Measurements from ENCODE around the gene C16orf95. TPM values are rescaled to one million over a fixed set of nuclear protein-coding genes. Genes with fewer than 3 reads are reported as not detected.

Gene C16orf95
- total RNA-seq, 6 experiments from 2014 or later, result 1.7 to 5.5 (median 3.9) TPM

DNA sequence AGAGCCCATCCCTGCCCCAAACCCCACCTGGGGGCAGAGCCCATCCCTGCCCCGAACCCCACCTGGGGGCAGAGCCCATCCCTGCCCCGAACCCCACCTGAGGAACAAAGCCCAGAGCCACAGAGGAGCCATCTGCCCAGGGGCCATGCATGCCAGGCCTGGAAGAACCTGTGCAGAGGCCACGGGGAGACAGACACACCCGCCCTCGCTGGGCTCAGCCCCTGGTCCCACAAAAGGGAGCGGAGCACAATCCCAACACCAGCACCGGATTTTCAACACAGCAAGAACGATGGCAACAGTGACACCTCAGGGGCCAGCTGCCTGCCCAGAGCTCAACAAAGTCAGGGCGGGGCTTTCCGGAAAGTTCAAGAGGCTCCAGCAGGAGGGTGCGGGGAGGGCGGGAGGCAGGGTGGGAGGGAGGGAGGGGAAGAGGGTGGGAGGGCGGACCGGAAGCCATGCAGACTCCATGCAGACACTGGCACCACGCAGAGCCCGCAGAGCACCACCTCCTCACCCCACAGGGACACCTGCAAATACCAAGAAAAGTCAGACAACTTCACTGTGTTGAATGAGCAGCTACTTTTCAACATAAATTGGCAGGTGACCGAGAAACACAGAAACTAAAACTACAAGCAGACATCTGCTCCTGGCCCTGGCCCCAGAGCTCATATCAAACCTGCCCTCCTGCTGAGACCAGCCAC, 27.9 kb upstream of the C16orf95 start:
- 52% methylated on average over 8 of the region's 17 CpGs for WGBS (ENCODE audit: insufficient coverage, low coverage, low lambda C conversion rate, missing lambda C conversion rate)
- ATAC-seq (no peak), DNase-seq (no peak)
- H3K9me3 ChIP-seq, result no peaks in the 10 kb centered on the region
- intact Hi-C loops (cut with DNase I), result no loop called here
- no peaks in the 10 kb centered on the region for H3K4me1 ChIP-seq
- peaks cover 0 to 72% (median 20%) of the 10 kb centered on the region in 4 donors for H3K36me3 ChIP-seq
- H3K27ac ChIP-seq, result no peak overlapping the region
- no peak overlapping the region for H3K4me3 ChIP-seq
- TF ChIP-seq, protein P1, sequence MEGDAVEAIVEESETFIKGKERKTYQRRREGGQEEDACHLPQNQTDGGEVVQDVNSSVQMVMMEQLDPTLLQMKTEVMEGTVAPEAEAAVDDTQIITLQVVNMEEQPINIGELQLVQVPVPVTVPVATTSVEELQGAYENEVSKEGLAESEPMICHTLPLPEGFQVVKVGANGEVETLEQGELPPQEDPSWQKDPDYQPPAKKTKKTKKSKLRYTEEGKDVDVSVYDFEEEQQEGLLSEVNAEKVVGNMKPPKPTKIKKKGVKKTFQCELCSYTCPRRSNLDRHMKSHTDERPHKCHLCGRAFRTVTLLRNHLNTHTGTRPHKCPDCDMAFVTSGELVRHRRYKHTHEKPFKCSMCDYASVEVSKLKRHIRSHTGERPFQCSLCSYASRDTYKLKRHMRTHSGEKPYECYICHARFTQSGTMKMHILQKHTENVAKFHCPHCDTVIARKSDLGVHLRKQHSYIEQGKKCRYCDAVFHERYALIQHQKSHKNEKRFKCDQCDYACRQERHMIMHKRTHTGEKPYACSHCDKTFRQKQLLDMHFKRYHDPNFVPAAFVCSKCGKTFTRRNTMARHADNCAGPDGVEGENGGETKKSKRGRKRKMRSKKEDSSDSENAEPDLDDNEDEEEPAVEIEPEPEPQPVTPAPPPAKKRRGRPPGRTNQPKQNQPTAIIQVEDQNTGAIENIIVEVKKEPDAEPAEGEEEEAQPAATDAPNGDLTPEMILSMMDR (IDR thresholded peaks at IDR 0.05), result no peak
- TF ChIP-seq POLR2A (IDR thresholded peaks at IDR 0.05), result no peak
- H3K27me3 ChIP-seq, result no peaks in the 10 kb centered on the region

DNA sequence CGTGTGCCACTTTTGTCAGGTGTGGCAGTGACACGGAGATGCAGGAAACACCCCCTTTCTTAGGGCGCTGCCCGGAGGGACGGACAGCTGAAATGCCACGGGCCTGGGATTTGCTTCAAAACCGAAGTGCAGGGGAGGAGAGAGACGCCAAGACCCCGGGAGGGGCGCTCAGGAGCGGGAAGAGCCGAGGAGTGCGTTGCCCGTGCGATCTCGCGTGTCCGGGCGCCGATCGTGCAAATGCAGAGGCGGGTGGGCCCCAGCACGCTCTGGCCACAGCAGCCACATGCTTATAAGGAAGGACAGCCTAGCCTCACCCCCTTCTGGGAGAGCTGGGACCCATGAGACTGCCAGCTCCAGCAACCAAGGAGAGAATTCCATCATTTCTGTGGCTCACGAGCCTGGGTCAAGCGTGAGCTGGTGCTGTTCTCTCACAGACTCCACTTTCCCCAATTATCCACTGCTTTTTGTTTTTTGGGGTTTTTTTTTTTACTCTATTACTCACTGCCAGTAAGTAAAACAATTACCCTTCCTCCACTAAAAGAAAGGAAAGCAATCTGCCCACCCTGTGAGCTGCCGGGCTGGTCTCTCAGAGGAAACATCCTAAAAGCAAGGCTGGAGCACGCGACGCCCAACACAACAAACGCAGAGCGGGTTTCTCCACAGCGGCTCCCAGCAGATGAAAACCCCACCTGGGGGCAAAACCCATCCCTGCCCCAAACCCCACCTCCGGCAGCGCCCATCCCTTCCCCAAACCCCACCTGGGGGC, 27.2 kb upstream of the C16orf95 start:
- Histone ChIP-seq H3K4me3 (no peak overlapping the region), H3K36me3 (peaks cover 0 to 76% (median 23%) of the 10 kb centered on the region in 4 donors), H3K27ac (no peak overlapping the region), H3K9me3 (no peaks in the 10 kb centered on the region), H3K4me1 (no peaks in the 10 kb centered on the region), H3K27me3 (no peaks in the 10 kb centered on the region)
- 92% methylated on average over 4 of the region's 34 CpGs for WGBS (ENCODE audit: insufficient coverage, low coverage, low lambda C conversion rate, missing lambda C conversion rate)
- ATAC-seq (no peak), DNase-seq (no peak)
- TF ChIP-seq, protein P1 (IDR thresholded peaks at IDR 0.05), result no peak
- TF ChIP-seq POLR2A (IDR thresholded peaks at IDR 0.05), result no peak
- intact Hi-C loops (cut with DNase I), result no loop called here

DNA sequence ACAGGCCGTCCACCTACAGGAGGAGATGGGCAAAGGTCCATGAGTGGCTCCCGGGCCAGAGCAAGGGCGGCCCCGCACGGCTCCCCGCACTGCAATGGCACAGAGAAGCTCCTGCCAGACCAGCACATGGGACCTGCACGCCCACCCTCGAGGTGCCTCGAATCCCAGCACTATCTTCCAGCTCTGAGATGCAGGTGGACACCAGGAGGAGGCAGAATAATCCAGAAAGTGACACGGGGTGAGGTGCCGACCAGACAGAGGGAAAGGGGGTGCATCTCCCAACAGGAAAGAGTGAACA, 26.5 kb upstream of the C16orf95 start:
- H3K27ac ChIP-seq, result no peak overlapping the region
- no peaks in the 10 kb centered on the region for H3K4me1 ChIP-seq
- WGBS (ENCODE audit: insufficient coverage, low coverage, low lambda C conversion rate, missing lambda C conversion rate), result no CpG with 5 or more reads among the region's 11 CpGs
- no peaks in the 10 kb centered on the region for H3K27me3 ChIP-seq
- H3K9me3 ChIP-seq, result no peaks in the 10 kb centered on the region
- ATAC-seq (peak in 1 of 4 donors; percentile 5), DNase-seq (no peak)
- TF ChIP-seq POLR2A (IDR thresholded peaks at IDR 0.05), result no peak
- TF ChIP-seq, protein P1 (IDR thresholded peaks at IDR 0.05), result no peak
- no peak overlapping the region for H3K4me3 ChIP-seq
- H3K36me3 ChIP-seq, result peaks cover 0 to 77% (median 26%) of the 10 kb centered on the region in 4 donors
- intact Hi-C loops (cut with DNase I), result no loop called here

DNA sequence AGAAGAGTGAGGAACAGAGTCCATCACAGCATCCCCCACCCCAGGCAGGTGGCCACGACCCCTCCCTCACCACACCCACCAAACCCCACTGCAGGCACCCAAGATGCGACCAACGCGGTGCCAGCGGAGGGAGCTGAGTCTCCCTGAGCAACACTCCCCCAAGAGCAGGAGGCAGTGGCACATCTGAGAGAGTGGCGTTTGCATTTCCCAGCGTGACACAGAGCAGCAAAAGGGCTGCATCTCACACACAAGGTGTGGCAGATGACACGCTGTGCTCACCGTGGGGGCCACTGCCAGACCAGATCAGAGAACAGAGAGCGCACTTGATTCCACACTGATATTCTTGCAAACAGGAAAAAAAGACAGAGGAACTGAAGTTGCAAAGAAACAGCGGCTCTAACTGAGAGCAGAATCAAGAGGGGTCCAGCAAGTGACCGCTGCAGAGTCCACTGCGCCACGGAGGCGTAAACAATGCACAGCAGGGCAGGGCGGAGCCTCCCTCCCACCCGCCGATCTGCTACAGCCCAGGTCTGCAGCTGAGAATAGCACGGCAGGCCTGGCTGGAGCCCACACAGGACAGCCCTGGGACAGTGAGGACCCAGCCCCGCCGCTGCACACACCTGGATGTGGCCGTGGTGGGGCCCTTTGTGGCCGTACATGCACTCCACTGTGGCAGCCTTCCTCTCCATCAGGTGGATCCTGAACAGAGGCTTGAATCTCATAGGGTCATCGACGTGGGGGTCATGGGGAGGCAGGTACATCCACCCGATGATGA, 26.0 kb upstream of the C16orf95 start:
- Histone ChIP-seq H3K27ac (no peak overlapping the region), H3K27me3 (no peaks in the 10 kb centered on the region), H3K4me3 (no peak overlapping the region), H3K4me1 (no peaks in the 10 kb centered on the region), H3K9me3 (no peaks in the 10 kb centered on the region), H3K36me3 (peaks cover 0 to 75% (median 28%) of the 10 kb centered on the region in 4 donors)
- intact Hi-C loops (cut with DNase I), result no loop called here
- TF ChIP-seq, protein P1 (IDR thresholded peaks at IDR 0.05), result no peak
- TF ChIP-seq POLR2A (IDR thresholded peaks at IDR 0.05), result no peak
- WGBS (ENCODE audit: insufficient coverage, low coverage, low lambda C conversion rate, missing lambda C conversion rate), result 87% methylated on average over 4 of the region's 26 CpGs
- no peak for DNase-seq
- ATAC-seq, result no peak

All from right lobe of liver (tissue), 6 donors.